H9 (cell line): ENCODE measurements around the gene NLN. TPM values are rescaled to one million over a fixed set of nuclear protein-coding genes. Genes with fewer than 3 reads are reported as not detected.

Source experiments
- DNase-seq: peaks from one replicate; pipeline ENCODE4 v3.0.0-alpha.2; 2017
- H2AFZ ChIP-seq: one replicate; pipeline ENCODE4 v1.6.1; 2013; ENCODE audit warnings: mild to moderate bottlenecking, low read length, control low read depth, moderate library complexity
- H2AK5ac ChIP-seq: 2 replicates; pipeline ENCODE4 v1.6.1; 2013; ENCODE audit warnings: low read length, control low read depth, mixed read lengths; ENCODE audit not compliant: insufficient read length
- H2BK120ac ChIP-seq: one replicate; pipeline ENCODE4 v1.6.1; 2013; ENCODE audit warnings: low read depth, mild to moderate bottlenecking, low read length, control low read depth, inconsistent platforms; ENCODE audit not compliant: poor library complexity, severe bottlenecking
- H2BK12ac ChIP-seq: 2 replicates; pipeline ENCODE4 v1.6.1; 2013; ENCODE audit warnings: low read length, control low read depth, mixed read lengths, low read depth; ENCODE audit not compliant: insufficient read length
- H2BK15ac ChIP-seq: 2 replicates; pipeline ENCODE4 v1.6.1; 2013; ENCODE audit warnings: low read depth, low read length, control low read depth
- H2BK20ac ChIP-seq: one replicate; pipeline ENCODE4 v1.6.1; 2013; ENCODE audit warnings: low read depth, mild to moderate bottlenecking, low read length, control low read depth, inconsistent platforms; ENCODE audit not compliant: poor library complexity, severe bottlenecking
- H2BK5ac ChIP-seq: 2 replicates; pipeline ENCODE4 v1.6.1; 2013; ENCODE audit warnings: low read length, control low read depth, mixed read lengths; ENCODE audit not compliant: insufficient read length
- H3K14ac ChIP-seq: 2 replicates; pipeline ENCODE4 v1.6.1; 2013; ENCODE audit warnings: low read length, control low read depth; ENCODE audit not compliant: insufficient read depth
- H3K18ac ChIP-seq: 2 replicates; pipeline ENCODE4 v1.6.1; 2013; ENCODE audit warnings: low read depth, mild to moderate bottlenecking, mixed read lengths, low read length, control low read depth; ENCODE audit not compliant: insufficient read length
- H3K23ac ChIP-seq: 2 replicates; pipeline ENCODE4 v1.6.1; 2013; ENCODE audit warnings: low read length, control low read depth, mixed read lengths, low read depth; ENCODE audit not compliant: insufficient read length
- H3K23me2 ChIP-seq: 2 replicates; pipeline ENCODE4 v1.6.1; 2013; ENCODE audit warnings: low read depth, mild to moderate bottlenecking, mixed read lengths, low read length, control low read depth; ENCODE audit not compliant: insufficient read length, poor library complexity, severe bottlenecking
- H3K27ac ChIP-seq: 2 replicates; pipeline ENCODE4 v1.5.1; 2013; ENCODE audit warnings: low read length, control low read depth, mixed read lengths, low read depth; ENCODE audit not compliant: insufficient read length
- H3K27me3 ChIP-seq: 2 replicates; pipeline ENCODE4 v1.6.1; 2013; ENCODE audit warnings: low read length, control low read depth, inconsistent platforms; ENCODE audit not compliant: insufficient read depth
- H3K4ac ChIP-seq: 2 replicates; pipeline ENCODE4 v1.6.1; 2013; ENCODE audit warnings: low read depth, mild to moderate bottlenecking, control low read depth, inconsistent platforms, low read length, moderate library complexity
- H3K4me1 ChIP-seq: 2 replicates; pipeline ENCODE4 v1.6.1; 2013; ENCODE audit warnings: low read length, control low read depth, inconsistent platforms; ENCODE audit not compliant: insufficient read depth
- H3K4me2 ChIP-seq: 2 replicates; pipeline ENCODE4 v1.6.1; 2013; ENCODE audit warnings: low read length, control low read depth, mixed read lengths; ENCODE audit not compliant: insufficient read length, insufficient read depth
- H3K56ac ChIP-seq: 2 replicates; pipeline ENCODE4 v1.6.1; 2013; ENCODE audit warnings: low read depth, mild to moderate bottlenecking, mixed read lengths, low read length, control low read depth; ENCODE audit not compliant: insufficient read length
- H3K79me1 ChIP-seq: 2 replicates; pipeline ENCODE4 v1.6.1; 2013; ENCODE audit warnings: low read depth, mild to moderate bottlenecking, moderate library complexity, low read length, control low read depth, inconsistent platforms; ENCODE audit not compliant: insufficient read depth, poor library complexity, severe bottlenecking
- H3K79me2 ChIP-seq: 2 replicates; pipeline ENCODE4 v1.6.1; 2013; ENCODE audit warnings: low read length, control low read depth, inconsistent platforms; ENCODE audit not compliant: insufficient read depth
- H3K9ac ChIP-seq: 2 replicates; pipeline ENCODE4 v1.6.1; 2013; ENCODE audit warnings: low read length, control low read depth, mixed read lengths; ENCODE audit not compliant: insufficient read length; ENCODE audit errors: extremely low read depth
- H3K9me3 ChIP-seq: one replicate; pipeline ENCODE4 v1.6.1; 2013; ENCODE audit warnings: low read depth, low read length, inconsistent platforms; ENCODE audit not compliant: control insufficient read depth
- H3T11ph ChIP-seq: one replicate; pipeline ENCODE4 v1.6.1; 2013; ENCODE audit warnings: mild to moderate bottlenecking, low read length, control low read depth, inconsistent platforms
- H4K20me1 ChIP-seq: one replicate; pipeline ENCODE4 v1.6.1; 2013; ENCODE audit not compliant: control insufficient read depth, insufficient read length, insufficient read depth
- H4K5ac ChIP-seq: 2 replicates; pipeline ENCODE4 v1.6.1; 2013; ENCODE audit warnings: low read depth, mild to moderate bottlenecking, mixed read lengths, low read length, control low read depth; ENCODE audit not compliant: insufficient read length
- H4K8ac ChIP-seq: replicated peaks from 2 replicates; pipeline ENCODE4 v1.6.1; 2013; ENCODE audit warnings: low read length, control low read depth, mixed read lengths, low read depth; ENCODE audit not compliant: insufficient read length
- H4K91ac ChIP-seq: 2 replicates; pipeline ENCODE4 v1.6.1; 2013; ENCODE audit warnings: low read depth, mild to moderate bottlenecking, moderate library complexity, mixed read lengths, low read length, control low read depth; ENCODE audit not compliant: insufficient read length
- H3K27ac Mint-ChIP-seq, 3 experiments: 2 replicates in 2 of 3; 3 replicates in 1 of 3; pipeline ENCODE4 v1.8.0; 2020 to 2021; ENCODE audit warnings: mixed read lengths in 3 of 3, mild to moderate bottlenecking in 1 of 3, moderate library complexity in 1 of 3
- H3K27me3 Mint-ChIP-seq: 2 replicates; pipeline ENCODE4 v1.8.0; 2021; ENCODE audit warnings: low read depth, mild to moderate bottlenecking, moderate library complexity, mixed read lengths
- H3K36me3 Mint-ChIP-seq, 3 experiments: 2 replicates in 2 of 3; 3 replicates in 1 of 3; pipeline ENCODE4 v1.8.0; 2020 to 2021; ENCODE audit warnings: low read depth in 3 of 3, mixed read lengths in 3 of 3; ENCODE audit not compliant: insufficient read depth in 1 of 3
- H3K4me1 Mint-ChIP-seq, 2 experiments: 2 replicates each; pipeline ENCODE4 v1.8.0; 2020; ENCODE audit warnings: mixed read lengths in 2 of 2
- H3K4me3 Mint-ChIP-seq, 2 experiments: 2 replicates in 1 of 2; 3 replicates in 1 of 2; pipeline ENCODE4 v1.8.0; 2020 to 2021; ENCODE audit warnings: mild to moderate bottlenecking in 2 of 2, mixed read lengths in 2 of 2, moderate library complexity in 1 of 2
- H3K9me3 Mint-ChIP-seq, 2 experiments: 2 replicates in 1 of 2; 3 replicates in 1 of 2; pipeline ENCODE4 v1.8.0; 2020; ENCODE audit warnings: mild to moderate bottlenecking in 2 of 2, mixed read lengths in 2 of 2, moderate library complexity in 1 of 2
- CTCF ChIP-seq: fragments of 200-600 bp; sonication (generic); conservative IDR thresholded peaks from 3 replicates; pipeline ENCODE4 v1.8.0; 2021; ENCODE audit warnings: antibody characterized with exemption, mild to moderate bottlenecking
- WGBS: extraction: QIAGEN DNeasy Blood & Tissue Kit; methylation state at CpG from one replicate; pipeline ENCODE4 v1.1.7; 2013; ENCODE audit warnings: missing lambda C conversion rate, low lambda C conversion rate, mixed read lengths; ENCODE audit not compliant: insufficient read length; ENCODE audit errors: extremely low coverage; 5-methylcytosine and 5-hydroxymethylcytosine counted together
- total RNA-seq: library from RNA; stranded (reverse); gene quantifications from 2 replicates; pipeline ENCODE4 v1.2.1, GENCODE V29; 2021

NLN gene
- total RNA-seq, 1 experiment from 2014 or later: 137 TPM

- Histone ChIP-seq H2BK20ac (no peak overlapping the region), H2AK5ac (no peak overlapping the region), H3K23me2 (no peaks in the 10 kb centered on the region), H3K9me3 (no peaks in the 10 kb centered on the region), H3K79me1 (no peaks in the 10 kb centered on the region), H3K18ac (no peak overlapping the region), H3K23ac (no peak overlapping the region), H3K4me2 (no peak overlapping the region), H3K14ac (no peak overlapping the region), H4K91ac (no peak overlapping the region), H2AFZ (no peak overlapping the region), H2BK12ac (no peak overlapping the region), H2BK5ac (no peak overlapping the region), H2BK15ac (no peak overlapping the region), H2BK120ac (no peak overlapping the region), H4K5ac (no peak overlapping the region), H4K8ac (no peak overlapping the region), H3K79me2 (no peaks in the 10 kb centered on the region), H3K27ac (no peak overlapping the region), H3K9ac (no peak overlapping the region), H3K4me1 (no peaks in the 10 kb centered on the region), H3K4ac (no peak overlapping the region), H3K27me3 (no peaks in the 10 kb centered on the region), H4K20me1 (peaks cover 3% of the 10 kb centered on the region), H3T11ph (no peak overlapping the region), H3K56ac (no peak overlapping the region)
- no peaks in the 10 kb centered on the region for H3K9me3 Mint-ChIP-seq
- DNase-seq: no peak
- no CpG with 5 or more reads among the region's 8 CpGs for WGBS
- no peak overlapping the region for H3K4me3 Mint-ChIP-seq
- TF ChIP-seq CTCF: no peak
- no peaks in the 10 kb centered on the region for H3K4me1 Mint-ChIP-seq
- H3K27ac Mint-ChIP-seq: no peak overlapping the region
- H3K27me3 Mint-ChIP-seq: no peaks in the 10 kb centered on the region
- peaks cover 32 to 63% (median 58%) of the 10 kb centered on the region in 3 experiments for H3K36me3 Mint-ChIP-seq
These were observed 74.8 kb downstream of the NLN start for GRCh38 chr5:65796751-65797316.
